PC-3 (cell line): ENCODE measurements around the gene SSRP1. TPM values are rescaled to one million over a fixed set of nuclear protein-coding genes. Genes with fewer than 3 reads are reported as not detected.

Experiments
- ATAC-seq: fragments of 200-7000 bp; cut with Tn5 transposase; 2 replicates; pipeline ENCODE4 v1.9.1; 2020; ENCODE audit warnings: mild to moderate bottlenecking, moderate library complexity
- BruUV-seq: library from RNA; stranded (reverse); fragments of 400-500 nt; replicated peaks from 2 replicates; lab custom pipeline; 2021; lab: Mats Ljungman, UMichigan
- CTCF ChIA-PET: fragments of 300-600 bp; sonication (Branson Sonifier 250); formaldehyde crosslinking; loops from one replicate; lab custom pipeline; 2022; ENCODE audit warnings: antibody characterized with exemption; lab: Charles Lee
- POLR2A ChIA-PET: fragments of 300-600 bp; sonication (Branson Sonifier 250); formaldehyde crosslinking; loops from one replicate; lab custom pipeline; 2022; ENCODE audit warnings: antibody characterized with exemption; ENCODE audit not compliant: unreplicated experiment; lab: Charles Lee
- DNase-seq: peaks from one replicate; pipeline ENCODE4 v3.0.0-alpha.2; 2015
- H2AFZ ChIP-seq: fragments of 300-600 bp; sonication (generic); 2 replicates; pipeline ENCODE4 v1.6.0; 2016; ENCODE audit warnings: antibody characterized with exemption, low read length
- H3F3A ChIP-seq: fragments of 300-600 bp; sonication (generic); one replicate; pipeline ENCODE4 v1.6.0; 2017; ENCODE audit warnings: antibody characterized with exemption, low read length, control low read depth, mild to moderate bottlenecking; ENCODE audit not compliant: unreplicated experiment
- H3K27ac ChIP-seq: fragments of 300-600 bp; sonication (generic); 2 replicates; pipeline ENCODE4 v1.5.1; 2016; ENCODE audit warnings: mild to moderate bottlenecking, low read length
- H3K27me3 ChIP-seq: fragments of 300-600 bp; sonication (generic); 2 replicates; pipeline ENCODE4 v1.6.1; 2016; ENCODE audit warnings: low read length, mixed read lengths
- H3K36me3 ChIP-seq: fragments of 300-600 bp; sonication (generic); 2 replicates; pipeline ENCODE4 v1.6.1; 2016; ENCODE audit warnings: low read depth, mixed run types, low read length, mixed read lengths
- H3K4me1 ChIP-seq: fragments of 300-600 bp; sonication (generic); 2 replicates; pipeline ENCODE4 v1.5.1; 2016; ENCODE audit warnings: low read length; ENCODE audit not compliant: insufficient read depth
- H3K4me2 ChIP-seq: fragments of 300-600 bp; sonication (generic); 2 replicates; pipeline ENCODE4 v1.6.0; 2016; ENCODE audit warnings: low read length
- H3K4me3 ChIP-seq: fragments of 300-600 bp; sonication (generic); 2 replicates; pipeline ENCODE4 v1.5.1; 2016; ENCODE audit warnings: mild to moderate bottlenecking, low read length, mixed read lengths
- H3K79me2 ChIP-seq: fragments of 300-600 bp; sonication (generic); 2 replicates; pipeline ENCODE4 v1.6.1; 2017; ENCODE audit warnings: low read length, mixed read lengths
- H3K9ac ChIP-seq: fragments of 300-600 bp; sonication (generic); 2 replicates; pipeline ENCODE4 v1.6.0; 2016; ENCODE audit warnings: mild to moderate bottlenecking, low read length
- H3K9me2 ChIP-seq: fragments of 300-600 bp; sonication (generic); replicated peaks from 2 replicates; pipeline ENCODE4 v1.6.1; 2016; ENCODE audit warnings: mixed run types, low read length, mixed read lengths
- H3K9me3 ChIP-seq: fragments of 300-600 bp; sonication (generic); 2 replicates; pipeline ENCODE4 v1.6.1; 2016; ENCODE audit warnings: low read length, mixed read lengths
- H4K20me1 ChIP-seq: fragments of 300-600 bp; sonication (generic); 2 replicates; pipeline ENCODE4 v1.6.1; 2016; ENCODE audit warnings: low read length, mixed read lengths
- EZH2 ChIP-seq: fragments of 300-600 bp; sonication (generic); IDR thresholded peaks from one replicate; pipeline ENCODE4 v1.6.1; 2017; ENCODE audit warnings: antibody characterized with exemption, mild to moderate bottlenecking, low read length; ENCODE audit not compliant: unreplicated experiment
- EZH2phosphoT487 ChIP-seq: fragments of 300-600 bp; sonication (generic); IDR thresholded peaks from 2 replicates; pipeline ENCODE4 v1.6.1; 2018; ENCODE audit warnings: mild to moderate bottlenecking, antibody characterized with exemption, low read length, borderline replicate concordance
- intact Hi-C: fragments of 100-400 bp; cut with micrococcal nuclease; formaldehyde crosslinking; loops from 2 replicates; pipeline ENCODE4 v1.9.0; 2023
- total RNA-seq: library from RNA; depleted of rRNA; stranded (reverse); fragments of >200 nt; gene quantifications from 2 replicates; pipeline ENCODE4 v1.2.3, GENCODE V29; 2014
- TF ChIP-seq, protein P1 (sequence below): fragments of 300-600 bp; sonication (generic); conservative IDR thresholded peaks from 2 replicates; pipeline ENCODE4 v1.5.1; 2017; ENCODE audit warnings: antibody characterized with exemption, low read depth, mild to moderate bottlenecking, low read length

Gene SSRP1
- total RNA-seq, 1 experiment from 2014 or later = 228 TPM

DNA sequence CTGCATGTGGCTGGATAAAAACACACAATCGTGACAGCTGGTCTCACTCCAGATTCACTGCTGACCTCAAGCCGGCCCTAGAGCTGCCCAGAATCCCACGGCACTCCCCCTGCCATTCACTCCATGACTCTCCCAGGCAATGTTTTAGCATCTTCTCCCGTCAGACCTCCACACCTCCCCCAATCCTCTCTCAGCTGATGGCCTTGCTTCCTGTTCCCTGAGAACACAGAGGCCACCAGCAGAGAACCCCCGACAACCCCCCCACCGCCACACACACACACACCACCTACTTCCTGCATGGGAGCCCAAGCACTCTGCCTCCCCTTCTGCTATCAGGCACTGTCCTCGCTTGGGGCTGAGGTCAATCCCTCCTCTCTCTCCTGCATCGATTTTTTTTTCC, 20.2 kb downstream of the SSRP1 start:
- H3K9me3 ChIP-seq = no peaks in the 10 kb centered on the region
- POLR2A ChIA-PET = no interaction called here
- H3K4me1 ChIP-seq = peaks cover 16% of the 10 kb centered on the region
- no peak overlapping the region for H2AFZ ChIP-seq
- H3F3A ChIP-seq = no peaks in the 10 kb centered on the region
- H3K4me2 ChIP-seq = no peak overlapping the region
- no peaks in the 10 kb centered on the region for H3K9me2 ChIP-seq
- no peak for ATAC-seq
- H3K79me2 ChIP-seq = peaks cover 16% of the 10 kb centered on the region
- CTCF ChIA-PET = no interaction called here
- DNase-seq = no peak
- H3K4me3 ChIP-seq = no peak overlapping the region
- peaks cover 5% of the 10 kb centered on the region; the same call in 1 of the 2 replicates for H4K20me1 ChIP-seq
- intact Hi-C loops = no loop called here
- no peak overlapping the region for H3K27ac ChIP-seq
- H3K36me3 ChIP-seq = peaks cover 46% of the 10 kb centered on the region
- BruUV-seq = no TSS peak
- TF ChIP-seq EZH2phosphoT487 = no peak
- no peaks in the 10 kb centered on the region for H3K27me3 ChIP-seq
- no peak overlapping the region for H3K9ac ChIP-seq

GRCh38 chr11:57314221-57314973, 21.3 kb downstream of the SSRP1 start:
- Histone ChIP-seq H2AFZ (no peak overlapping the region), H3K4me2 (no peak overlapping the region), H4K20me1 (no peaks in the 10 kb centered on the region), H3K4me3 (no peak overlapping the region), H3K9me3 (no peaks in the 10 kb centered on the region), H3K36me3 (peaks cover 53% of the 10 kb centered on the region), H3K4me1 (peaks cover 25% of the 10 kb centered on the region), H3K9me2 (no peaks in the 10 kb centered on the region), H3K27me3 (no peaks in the 10 kb centered on the region), H3K27ac (no peak overlapping the region), H3F3A (no peaks in the 10 kb centered on the region), H3K79me2 (peaks cover 21% of the 10 kb centered on the region), H3K9ac (no peak overlapping the region)
- ATAC-seq (no peak), DNase-seq (no peak)
- BruUV-seq = no TSS peak
- intact Hi-C loops = no loop called here
- POLR2A ChIA-PET = no interaction called here
- TF ChIP-seq EZH2 = no peak
- no peak for TF ChIP-seq EZH2phosphoT487
- TF ChIP-seq, protein P1, sequence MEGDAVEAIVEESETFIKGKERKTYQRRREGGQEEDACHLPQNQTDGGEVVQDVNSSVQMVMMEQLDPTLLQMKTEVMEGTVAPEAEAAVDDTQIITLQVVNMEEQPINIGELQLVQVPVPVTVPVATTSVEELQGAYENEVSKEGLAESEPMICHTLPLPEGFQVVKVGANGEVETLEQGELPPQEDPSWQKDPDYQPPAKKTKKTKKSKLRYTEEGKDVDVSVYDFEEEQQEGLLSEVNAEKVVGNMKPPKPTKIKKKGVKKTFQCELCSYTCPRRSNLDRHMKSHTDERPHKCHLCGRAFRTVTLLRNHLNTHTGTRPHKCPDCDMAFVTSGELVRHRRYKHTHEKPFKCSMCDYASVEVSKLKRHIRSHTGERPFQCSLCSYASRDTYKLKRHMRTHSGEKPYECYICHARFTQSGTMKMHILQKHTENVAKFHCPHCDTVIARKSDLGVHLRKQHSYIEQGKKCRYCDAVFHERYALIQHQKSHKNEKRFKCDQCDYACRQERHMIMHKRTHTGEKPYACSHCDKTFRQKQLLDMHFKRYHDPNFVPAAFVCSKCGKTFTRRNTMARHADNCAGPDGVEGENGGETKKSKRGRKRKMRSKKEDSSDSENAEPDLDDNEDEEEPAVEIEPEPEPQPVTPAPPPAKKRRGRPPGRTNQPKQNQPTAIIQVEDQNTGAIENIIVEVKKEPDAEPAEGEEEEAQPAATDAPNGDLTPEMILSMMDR = no peak
- CTCF ChIA-PET = no interaction called here

GRCh38 chr11:57313788-57314135, 21.9 kb downstream of the SSRP1 start:
- DNase-seq (no peak), ATAC-seq (no peak)
- H3K27ac ChIP-seq = no peak overlapping the region
- TF ChIP-seq EZH2 (no peak), EZH2phosphoT487 (no peak)
- TF ChIP-seq, protein P1 = no peak
- ChIA-PET POLR2A (no interaction called here), CTCF (no interaction called here)
- H3K9ac ChIP-seq = no peak overlapping the region
- H3K36me3 ChIP-seq = peaks cover 55% of the 10 kb centered on the region
- intact Hi-C loops = no loop called here
- peaks cover 27% of the 10 kb centered on the region for H3K79me2 ChIP-seq
- H3K4me2 ChIP-seq = no peak overlapping the region
- no peaks in the 10 kb centered on the region for H3K27me3 ChIP-seq
- H3K9me2 ChIP-seq = no peaks in the 10 kb centered on the region
- H3K4me1 ChIP-seq = peaks cover 32% of the 10 kb centered on the region
- H3F3A ChIP-seq = no peaks in the 10 kb centered on the region
- no peak overlapping the region for H3K4me3 ChIP-seq
- H3K9me3 ChIP-seq = no peaks in the 10 kb centered on the region
- H2AFZ ChIP-seq = no peak overlapping the region
- no peaks in the 10 kb centered on the region for H4K20me1 ChIP-seq
- BruUV-seq = no TSS peak
